Stimulated activated CD4-positive, alpha-beta T cell treated with anti-CD3 and anti-CD28 coated beads, Interleukin-1b, Interleukin-23, amount 100 ng/mL, for 4 hours (primary cell): ENCODE data around the gene CAV2.

Experiments
- DNase-seq, 2 donors: peaks; one replicate each; pipeline ENCODE4 v3.0.0-alpha.2; 2020; ENCODE audit warnings: low read depth in 2 of 2

Gene CAV2

DNA sequence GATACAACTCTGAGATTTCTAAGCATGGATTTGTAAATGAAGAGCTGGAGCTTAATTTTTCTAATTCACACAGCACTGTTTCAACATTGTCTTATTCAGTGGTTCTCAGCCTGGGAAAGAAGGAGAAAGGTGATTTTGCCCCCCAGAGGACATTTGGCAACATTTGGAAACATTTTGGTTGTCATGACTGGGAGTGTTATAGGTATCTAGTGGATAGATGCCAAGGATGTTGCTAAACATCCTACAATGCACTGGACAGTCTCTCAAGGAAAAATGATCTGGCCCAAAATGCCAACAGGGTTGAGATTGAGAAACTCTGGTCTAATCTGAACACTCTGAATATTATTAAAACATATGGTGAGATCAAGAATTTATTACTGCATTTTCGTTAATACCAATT lies 3.8 kb upstream of the CAV2 start:
- DNase-seq, result no peak

DNA sequence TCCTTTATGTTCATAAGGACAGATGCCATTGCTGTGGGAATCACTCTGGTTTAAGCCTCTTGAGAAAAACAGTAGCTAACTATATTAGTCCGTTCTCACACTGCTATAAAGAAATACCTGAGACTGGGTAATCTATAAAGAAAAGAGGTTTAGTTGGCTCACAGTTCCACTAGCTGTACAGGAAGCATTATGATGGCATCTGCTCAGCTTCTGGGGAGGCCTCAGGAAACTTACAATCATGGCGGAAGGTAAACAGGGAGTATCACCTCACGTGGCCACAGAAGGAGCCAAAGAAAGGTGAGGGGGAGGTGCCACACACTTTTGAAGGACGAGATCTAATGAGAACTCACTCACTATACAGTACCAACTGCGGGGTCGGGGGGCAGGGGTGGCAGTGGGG lies 2.9 kb upstream of the CAV2 start:
- no peak for DNase-seq

DNA sequence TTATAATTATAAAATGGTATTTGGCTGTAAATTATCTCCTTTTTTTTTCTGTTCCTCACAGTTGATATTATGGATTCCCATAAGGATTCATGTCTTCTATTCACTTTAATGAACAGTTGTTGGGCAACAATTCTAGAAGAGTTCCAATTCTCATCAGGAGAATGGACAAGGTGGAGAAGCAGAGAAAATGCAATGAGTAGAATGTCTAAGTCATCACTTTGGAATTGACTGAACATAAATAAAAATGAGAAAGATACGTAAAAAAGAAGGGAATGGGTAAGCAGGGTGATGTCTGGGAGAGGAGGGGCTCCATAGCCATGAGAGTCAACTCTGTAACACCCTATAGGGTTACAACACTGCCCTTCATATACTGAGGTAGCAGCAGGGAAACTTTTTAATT lies 1.8 kb upstream of the CAV2 start:
- DNase-seq, result no peak

DNA sequence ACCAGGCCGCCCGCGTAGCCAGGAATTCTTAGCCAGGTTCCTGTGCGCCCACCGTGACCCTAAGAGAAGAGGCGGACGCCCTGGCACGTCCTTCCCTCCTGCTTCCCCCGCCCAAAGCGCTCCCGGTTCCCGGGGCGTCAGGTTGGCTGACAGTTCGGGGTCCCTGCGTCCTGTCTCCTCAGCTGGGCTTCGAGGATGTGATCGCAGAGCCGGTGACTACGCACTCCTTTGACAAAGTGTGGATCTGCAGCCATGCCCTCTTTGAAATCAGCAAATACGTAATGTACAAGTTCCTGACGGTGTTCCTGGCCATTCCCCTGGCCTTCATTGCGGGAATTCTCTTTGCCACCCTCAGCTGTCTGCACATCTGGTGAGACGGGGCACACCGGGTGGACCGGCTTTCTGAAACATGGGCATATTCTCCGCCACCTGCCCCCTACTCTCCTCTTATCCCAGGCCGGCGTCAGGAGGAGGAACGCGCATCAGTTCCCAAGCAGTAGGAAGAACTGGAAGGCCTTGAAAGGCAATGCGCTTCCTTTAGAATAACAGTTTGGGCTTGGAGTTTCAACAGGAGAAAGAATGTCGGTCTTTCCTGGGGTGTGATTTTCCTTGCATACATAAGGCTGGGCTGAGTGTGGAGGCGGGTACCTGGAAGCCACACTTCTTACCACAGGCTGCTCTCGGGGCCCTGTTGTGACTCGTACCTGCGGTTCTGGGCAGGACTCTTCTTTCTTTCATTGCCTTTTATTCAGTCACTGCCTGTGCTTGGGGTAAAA lies 728 bp downstream of the CAV2 start:
- no peak for DNase-seq

DNA sequence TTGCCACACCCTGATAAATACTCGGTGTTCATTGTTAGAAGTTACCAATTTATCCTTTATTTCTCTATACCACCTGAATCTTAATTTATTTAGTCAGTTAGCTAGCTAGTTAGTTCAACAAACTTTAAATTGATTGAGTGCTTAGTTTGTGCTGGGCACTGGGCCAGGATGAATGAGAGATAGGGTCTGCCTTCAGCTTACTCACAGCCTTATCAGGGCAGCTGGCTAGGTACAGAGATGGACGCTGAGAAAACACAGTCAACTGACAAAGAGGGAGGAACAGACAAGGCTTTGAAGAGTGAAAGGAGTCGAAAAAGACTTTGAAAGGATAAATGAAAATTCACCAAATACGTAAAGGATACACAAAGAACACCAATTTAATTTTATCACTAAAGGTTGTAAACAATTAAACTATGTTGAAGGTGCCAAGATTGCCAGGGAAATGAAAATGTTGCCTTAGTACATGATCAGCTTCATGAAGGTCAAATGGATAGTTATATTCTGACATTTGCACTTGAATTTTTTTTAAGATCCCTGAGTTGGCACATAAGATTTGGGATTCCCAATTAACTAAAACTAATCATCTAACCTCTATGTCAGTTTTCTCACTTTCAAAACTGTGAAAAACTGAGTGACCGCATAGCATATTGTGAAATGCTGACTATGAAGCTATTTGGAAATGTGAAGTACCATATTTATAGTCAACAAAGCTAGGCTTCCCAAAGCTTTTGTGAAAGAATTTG lies 2.1 kb downstream of the CAV2 start:
- no peak for DNase-seq

DNA sequence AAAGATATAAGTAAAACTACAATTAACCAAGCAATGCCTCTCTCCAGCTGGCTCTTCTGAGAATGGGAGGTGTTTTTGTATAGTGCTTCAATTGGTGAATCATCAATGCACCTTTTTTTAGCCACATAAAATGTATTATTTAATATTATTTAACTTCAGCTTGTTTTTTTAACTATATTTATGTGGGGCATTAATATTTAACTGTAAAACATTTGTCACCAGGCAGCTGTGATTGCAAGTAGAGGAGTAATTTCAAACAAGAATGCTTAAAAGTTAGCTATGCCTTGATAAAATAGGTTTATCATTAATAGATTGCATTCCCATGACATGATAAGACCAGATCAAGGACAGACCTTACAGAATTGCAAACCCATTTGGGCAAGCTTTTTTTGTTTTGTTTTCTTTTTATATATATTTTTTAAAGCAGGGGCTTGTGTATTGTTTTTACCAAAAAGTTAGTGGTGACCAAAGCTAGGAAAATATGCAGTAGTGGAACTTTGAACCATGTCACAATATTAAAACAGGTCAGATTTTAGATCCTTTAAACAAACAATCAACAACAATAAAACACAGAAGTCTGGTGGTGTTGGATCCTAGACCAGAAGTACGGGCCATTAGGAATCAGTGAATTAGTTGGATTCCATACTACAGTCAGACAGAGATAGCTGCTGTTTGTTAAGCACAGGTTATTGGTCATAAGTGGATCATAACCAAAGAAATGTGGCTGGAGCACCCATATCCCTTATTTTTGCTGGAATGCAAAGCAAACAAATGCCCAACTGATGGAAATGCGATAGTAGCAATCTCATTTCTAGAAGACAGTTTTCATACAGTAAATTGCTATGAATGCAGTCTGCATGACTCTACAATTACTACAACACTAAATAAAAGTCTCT lies 2.9 kb downstream of the CAV2 start:
- no peak for DNase-seq

DNA sequence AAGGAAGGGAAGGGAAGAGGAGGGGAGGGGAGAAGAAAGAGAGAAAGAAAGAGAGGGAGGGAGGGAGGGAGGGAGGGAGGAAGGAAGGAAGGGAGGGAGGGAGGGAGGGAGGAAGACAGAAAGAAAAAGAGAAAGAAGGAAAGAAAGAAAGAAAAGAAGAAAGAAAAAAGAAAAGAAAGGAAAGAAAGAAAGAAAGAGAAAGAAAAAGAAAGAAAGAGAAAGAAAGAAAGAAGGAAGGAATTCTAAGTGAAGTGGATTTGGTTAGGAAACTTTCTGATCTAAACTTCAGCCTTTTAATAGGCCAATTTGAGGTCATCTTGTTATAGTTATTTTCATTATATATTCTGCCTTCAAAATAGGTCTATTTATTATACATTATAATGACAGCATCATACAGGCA lies 4.3 kb downstream of the CAV2 start:
- no peak for DNase-seq

DNA sequence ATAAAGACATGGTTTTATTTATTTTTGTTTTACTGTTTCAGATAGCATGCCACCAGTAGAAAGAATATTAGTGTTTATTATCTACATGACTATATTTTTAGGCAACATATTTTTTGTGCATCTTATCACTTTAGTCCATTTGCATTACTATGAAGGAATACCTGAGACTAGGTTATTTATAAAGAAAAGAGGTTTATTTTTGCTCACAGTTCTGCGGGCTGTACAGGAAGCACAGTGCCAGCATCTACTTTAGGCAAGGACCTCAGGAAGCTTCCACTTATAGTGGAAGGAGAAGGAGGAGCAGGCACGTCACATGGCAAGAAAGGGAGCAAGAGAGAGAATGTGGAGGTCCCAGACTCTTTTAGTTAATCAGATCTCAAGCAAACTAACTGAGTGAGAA lies 5.7 kb downstream of the CAV2 start:
- no peak for DNase-seq

DNA sequence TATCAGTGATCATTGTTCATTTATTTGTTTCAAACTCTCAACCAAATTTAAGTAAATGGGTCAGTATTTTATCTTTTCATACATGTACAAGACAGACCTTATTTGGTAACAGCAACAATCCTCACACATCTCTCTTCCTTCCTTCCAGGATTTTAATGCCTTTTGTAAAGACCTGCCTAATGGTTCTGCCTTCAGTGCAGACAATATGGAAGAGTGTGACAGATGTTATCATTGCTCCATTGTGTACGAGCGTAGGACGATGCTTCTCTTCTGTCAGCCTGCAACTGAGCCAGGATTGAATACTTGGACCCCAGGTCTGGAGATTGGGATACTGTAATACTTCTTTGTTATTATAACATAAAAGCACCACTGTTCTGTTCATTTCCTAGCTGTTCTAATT lies 6.3 kb downstream of the CAV2 start:
- no peak for DNase-seq

DNA sequence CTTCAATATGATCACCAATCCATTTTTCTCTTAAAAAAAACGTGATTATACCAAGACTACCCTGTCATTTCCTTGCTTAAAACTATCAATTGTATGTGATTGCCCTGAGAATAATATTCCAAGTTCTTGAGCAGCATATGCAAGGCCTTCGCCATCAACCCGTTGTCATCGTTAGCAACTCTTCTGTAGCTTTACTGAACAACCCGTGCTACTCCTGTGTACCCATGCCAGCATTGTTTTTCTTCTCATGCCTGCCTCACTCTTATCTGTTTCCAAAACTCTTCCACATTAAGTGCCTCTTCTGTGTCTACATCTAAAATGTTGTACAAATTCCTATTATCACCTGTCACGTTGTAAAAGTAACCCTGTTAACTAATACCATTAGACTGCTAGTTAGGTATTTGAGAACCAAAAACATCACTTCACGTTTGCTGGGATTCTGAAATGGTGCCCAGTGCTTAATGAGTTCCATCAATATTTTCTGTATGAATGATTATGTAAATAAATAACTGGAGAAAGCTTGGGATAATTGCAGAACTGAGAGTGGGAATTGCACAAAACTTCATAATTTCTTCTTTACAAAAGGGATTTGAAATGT lies 10.5 kb downstream of the CAV2 start:
- DNase-seq, result no peak

DNA sequence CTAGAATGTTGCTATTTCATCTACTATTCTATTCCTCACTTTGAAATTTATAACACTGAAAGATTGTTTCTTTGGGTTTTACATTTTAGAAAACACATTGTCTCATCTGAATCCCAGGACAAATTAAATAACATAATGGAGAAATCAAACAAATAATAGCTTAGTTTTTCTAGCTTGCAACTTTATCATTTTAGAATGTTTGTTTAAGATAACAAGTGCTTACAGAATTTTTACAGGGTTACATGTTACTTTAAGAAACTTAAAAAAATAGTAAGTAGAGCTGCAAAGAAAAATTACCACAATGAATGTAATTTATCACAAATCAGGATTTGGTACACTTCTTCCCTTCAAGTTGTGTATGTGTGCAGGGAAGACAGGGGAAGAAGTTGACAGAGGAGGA lies 11.3 kb downstream of the CAV2 start:
- no peak for DNase-seq

DNA sequence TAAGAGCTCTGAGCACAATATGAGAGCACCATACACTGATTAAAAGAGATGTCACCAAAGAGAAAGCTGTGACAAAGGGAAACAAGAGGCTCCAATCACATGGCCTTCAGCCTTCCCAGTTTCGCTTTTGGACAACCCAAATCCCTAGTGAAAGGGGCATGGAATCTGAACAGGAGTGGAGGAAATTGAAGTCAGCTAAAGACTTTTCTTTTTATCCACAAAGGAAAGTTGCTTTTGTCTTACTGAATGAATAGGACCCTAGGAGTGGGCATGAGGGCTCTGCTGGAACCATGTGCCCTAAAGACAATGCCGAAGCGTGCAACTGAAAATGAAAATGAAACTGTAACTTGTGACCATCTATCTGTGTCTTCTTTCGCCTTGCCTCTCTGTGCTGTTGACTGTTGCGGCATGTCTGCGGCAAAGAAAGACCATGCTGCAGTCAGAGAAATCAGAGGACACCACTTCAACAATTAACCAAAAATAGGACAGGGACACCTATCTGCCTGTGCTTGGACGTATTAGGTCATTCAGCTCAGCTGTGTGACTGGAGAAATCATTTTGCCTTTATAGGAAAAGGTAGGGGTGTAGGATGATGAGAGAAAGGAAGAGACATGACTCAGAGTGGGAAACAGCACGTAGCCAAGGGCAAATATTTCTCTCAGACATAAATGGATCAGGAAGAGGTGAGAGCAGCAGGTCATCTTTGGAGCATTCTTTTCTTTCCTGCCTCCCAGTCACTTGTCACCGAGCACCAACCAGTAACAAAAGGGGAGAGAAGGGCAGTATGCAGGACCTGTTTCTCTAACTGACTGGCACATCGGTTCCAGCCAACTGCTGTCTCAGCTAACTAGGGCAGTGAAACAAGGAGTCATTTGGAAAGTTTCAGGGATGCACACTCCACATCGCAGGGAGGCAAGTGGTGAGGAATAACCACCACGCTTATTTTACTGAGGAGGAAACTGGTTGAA lies 12.3 kb downstream of the CAV2 start:
- no peak for DNase-seq

DNA sequence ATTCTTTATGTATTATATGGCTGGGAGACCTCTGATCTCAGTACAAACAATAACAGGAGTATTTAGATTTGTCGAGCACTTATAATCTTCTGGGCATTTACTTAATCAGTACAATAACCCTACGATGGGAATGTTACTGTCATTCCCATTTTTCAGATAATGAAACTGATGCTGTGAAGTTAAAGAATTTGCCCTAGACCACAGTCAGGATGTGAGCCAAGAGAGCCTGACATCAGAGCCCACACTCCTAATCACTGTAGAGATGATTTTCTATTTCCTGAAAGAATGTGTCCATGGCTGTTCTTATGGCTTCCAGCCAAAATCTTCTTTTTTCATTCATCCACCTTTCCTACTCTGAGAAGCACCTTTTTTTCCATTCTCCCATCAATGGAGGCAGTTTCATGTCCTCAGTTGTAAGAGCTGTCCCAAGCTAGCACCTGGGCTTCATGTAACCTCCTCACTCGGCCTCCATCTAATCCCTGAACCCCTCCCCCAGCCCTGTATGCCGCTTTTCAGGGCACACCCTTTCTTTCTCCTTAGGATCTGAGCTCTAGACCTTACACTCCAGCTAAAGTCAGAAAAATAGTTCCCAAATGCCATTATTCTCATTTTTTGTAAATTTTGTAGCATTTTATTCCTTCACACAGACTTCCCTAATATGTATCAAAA lies 13.1 kb downstream of the CAV2 start:
- DNase-seq, result no peak

DNA sequence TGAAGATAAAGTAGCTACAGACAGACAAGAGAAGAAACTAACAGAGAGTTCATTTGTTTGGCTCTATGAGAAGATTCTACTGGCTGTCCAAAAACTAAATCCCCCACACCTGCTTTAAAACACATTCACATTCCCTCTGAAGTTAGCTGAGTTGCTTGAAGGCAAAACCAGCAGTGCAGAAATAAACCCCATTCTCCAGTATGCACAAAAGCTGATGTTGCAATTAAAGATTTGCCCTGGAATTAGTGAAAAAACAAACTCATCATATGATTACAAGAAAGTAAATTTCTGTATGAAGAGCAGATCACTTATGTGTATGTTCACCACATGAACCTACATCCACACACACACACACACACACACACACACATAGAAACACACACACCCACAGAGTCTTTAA lies 16.0 kb downstream of the CAV2 start:
- no peak for DNase-seq

DNA sequence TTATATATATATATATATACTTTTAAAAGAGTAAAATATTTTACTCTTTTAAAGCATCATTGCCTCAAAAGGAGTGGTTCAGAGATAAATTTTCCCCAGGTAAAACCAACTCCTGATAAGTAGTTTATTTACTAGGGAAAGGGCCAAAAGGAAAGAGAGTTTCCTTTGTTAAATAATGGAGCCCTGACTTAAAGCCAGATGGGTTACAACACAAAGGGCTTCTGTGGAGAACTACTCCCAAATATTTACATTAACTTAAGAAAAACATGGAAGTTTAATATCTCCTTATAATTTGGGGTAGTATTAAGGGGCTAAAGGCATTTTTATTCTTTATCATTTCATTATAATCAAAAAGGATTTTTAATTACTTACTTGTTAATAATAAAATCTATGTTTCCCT lies 16.8 kb downstream of the CAV2 start:
- DNase-seq, result no peak

DNA sequence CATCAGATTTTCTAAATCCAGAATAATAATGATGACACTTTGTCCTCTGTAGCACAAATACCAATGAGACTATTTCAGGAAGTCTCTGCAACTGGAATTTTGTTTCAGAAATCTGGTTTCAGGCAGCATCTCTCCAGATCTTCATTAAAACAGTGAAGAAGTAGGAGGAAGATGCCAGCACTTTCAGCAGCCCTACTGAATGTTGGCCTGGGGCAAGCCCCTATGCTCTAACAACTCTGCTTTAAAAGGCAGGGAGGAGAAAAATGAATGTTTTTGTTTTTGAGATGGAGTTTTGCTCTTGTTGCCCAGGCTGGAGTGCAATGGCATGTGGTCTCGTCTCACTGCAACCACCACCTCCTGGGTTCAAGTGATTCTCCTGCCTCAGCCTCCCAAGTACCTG lies 18.1 kb downstream of the CAV2 start:
- DNase-seq, result no peak

DNA sequence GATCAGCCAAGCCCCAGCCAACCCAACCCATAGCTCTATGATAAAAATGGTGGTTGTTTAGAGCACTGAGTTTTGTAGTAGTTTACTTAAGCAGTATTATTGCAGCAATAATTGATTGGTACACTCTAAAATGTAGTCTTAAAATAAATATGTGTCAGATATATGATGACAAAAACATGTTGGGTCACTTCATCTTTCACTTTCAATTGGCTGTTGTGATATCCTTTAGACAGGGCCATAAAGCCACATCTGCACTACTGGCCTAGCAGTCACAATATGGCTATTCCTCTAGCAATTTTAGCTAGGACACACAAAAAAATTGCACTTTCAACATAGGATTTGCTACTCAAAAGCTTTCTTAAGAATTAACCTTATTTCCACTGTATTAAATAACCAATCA lies 19.4 kb downstream of the CAV2 start:
- no peak for DNase-seq

DNA sequence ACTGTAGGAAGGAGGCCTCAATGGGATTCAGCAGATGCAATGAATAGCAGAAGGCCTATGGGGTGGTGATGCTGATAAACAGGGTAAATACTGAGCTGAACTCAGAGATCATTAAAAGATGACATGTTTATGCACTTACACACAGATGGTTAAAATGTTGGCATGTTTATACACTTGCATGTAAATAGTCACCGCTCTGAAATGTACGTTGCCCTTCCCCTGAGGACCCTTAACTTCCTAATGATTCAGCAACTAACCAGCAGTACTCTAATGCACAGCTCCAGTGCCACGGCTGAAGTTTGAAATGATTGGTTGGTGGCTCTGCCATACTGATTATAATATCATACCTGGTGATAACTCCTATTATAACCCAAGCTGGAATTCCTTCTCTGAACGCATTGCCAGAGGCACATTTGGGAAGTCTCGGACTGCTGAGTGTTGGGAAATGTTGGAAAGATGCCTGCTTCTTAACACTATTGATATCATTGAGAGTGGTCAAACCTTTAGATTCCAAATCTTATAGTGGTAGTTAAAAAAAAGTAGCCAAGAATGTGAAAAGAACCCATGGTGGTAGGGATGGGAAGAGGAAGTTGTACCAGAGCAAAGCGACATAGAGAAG lies 21.6 kb downstream of the CAV2 start:
- no peak for DNase-seq

DNA sequence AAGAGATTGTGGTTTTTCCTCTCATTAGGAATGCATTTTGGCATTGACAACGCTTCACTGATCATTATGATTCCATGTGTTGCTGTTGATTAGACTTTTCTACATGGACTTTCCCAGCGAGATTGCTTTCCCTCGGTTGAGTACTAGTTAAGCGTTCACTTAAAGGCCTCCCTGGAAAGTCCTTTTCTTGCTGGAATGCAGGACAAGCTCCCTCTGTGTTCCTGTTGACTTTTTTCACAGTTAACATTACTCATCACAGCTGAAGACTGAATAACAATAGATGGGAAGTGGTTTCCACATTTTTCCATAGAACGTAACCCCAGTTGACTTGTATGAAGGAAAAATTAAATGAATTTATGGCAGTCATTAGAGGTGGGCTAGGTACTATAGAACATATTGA lies 22.7 kb downstream of the CAV2 start:
- no peak for DNase-seq

DNA sequence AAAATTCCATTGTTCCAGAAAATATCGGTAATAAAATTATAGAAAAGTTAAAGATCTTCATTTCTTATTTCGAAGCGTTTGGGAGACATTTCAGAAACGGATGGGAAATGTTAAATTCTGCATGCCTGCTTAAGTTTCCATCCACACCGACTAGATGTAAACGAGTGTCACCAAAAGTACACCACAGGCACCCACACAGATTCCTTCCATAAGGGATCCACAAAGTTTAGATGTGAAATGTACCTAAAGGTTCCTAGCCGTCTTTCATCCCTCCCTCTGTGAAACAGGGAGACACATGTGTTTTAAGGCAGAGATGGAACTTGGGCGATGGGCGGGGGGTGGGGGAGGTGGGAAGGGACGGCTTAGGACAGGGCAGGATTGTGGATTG lies 24.7 kb downstream of the CAV2 start:
- no peak for DNase-seq
